ENCODE measurements around the gene FAM110C. TPM values are rescaled to one million over a fixed set of nuclear protein-coding genes. Genes with fewer than 3 reads are reported as not detected.

The FAM110C gene
- total RNA-seq, 1 experiment from 2014 or later: 20.6 TPM

DNA sequence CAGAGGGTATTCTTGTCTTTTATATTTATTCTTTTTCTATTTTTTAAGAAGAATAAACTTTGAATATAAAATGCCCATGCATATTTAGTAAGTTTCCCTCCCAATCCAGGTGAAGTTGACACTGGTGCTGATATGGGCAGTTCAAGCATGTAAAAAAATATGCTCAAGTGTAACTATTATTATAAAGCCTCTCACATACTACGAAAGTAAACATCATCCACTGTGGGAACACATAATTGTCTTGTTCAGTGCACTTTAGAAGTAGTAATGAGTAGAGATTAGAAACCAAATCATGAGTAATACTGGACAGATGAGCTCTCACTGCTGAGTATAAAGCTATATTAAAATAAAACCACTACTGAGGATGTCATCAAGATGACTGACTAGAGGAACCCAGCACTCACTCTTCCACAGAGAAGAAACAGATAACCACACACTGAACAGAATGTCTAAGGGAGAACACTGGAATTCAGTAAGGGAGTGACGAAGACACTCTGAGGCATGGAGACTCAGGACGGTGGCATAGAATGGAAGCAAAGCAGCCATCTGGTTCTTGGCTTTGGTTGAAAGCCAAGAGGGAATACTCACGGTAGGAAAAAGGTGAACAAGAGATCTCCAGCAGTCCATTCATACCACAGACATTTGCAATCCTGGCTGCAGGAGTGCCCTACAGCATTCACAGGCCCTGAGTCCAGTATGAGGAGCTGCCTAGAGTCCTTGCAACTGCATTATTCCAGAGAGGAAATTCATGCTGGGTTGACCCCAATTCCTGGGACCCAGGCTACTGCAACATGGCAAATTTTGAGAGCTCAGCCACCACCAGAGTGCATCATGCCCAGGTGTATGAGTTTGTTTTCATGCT lies 9.5 kb upstream of the FAM110C start:
- TF ChIP-seq CTCF (IDR thresholded peaks at IDR 0.05; ENCODE audit: unreplicated experiment): no peak
- no TSS peak for BruUV-seq (replicated peaks)
- no peak for DNase-seq
- H3K27ac Mint-ChIP-seq (ENCODE audit: unreplicated experiment): no peak overlapping the region
- no peak overlapping the region for H3K4me3 Mint-ChIP-seq (ENCODE audit: low read depth, unreplicated experiment)
- no peaks in the 10 kb centered on the region for H3K4me1 Mint-ChIP-seq (ENCODE audit: low read depth, unreplicated experiment)
- CTCF ChIA-PET: no interaction called here
- intact Hi-C loops (cut with micrococcal nuclease; ENCODE audit: unreplicated experiment): no loop called here
- peaks cover 5% of the 10 kb centered on the region for H3K36me3 Mint-ChIP-seq (ENCODE audit: insufficient read depth, unreplicated experiment)
- H3K9me3 Mint-ChIP-seq (ENCODE audit: low read depth, unreplicated experiment): peaks cover 11% of the 10 kb centered on the region
- H3K27me3 Mint-ChIP-seq (ENCODE audit: unreplicated experiment): no peaks in the 10 kb centered on the region

- peaks cover 7% of the 10 kb centered on the region for H3K9me3 Mint-ChIP-seq (ENCODE audit: low read depth, unreplicated experiment)
- no peak for TF ChIP-seq CTCF (IDR thresholded peaks at IDR 0.05; ENCODE audit: unreplicated experiment)
- DNase-seq: no peak
- no peak overlapping the region for H3K4me3 Mint-ChIP-seq (ENCODE audit: low read depth, unreplicated experiment)
- no TSS peak for BruUV-seq (replicated peaks)
- peaks cover 12% of the 10 kb centered on the region for H3K36me3 Mint-ChIP-seq (ENCODE audit: insufficient read depth, unreplicated experiment)
- no peak overlapping the region for H3K27ac Mint-ChIP-seq (ENCODE audit: unreplicated experiment)
- no peaks in the 10 kb centered on the region for H3K27me3 Mint-ChIP-seq (ENCODE audit: unreplicated experiment)
- CTCF ChIA-PET: no interaction called here
- H3K4me1 Mint-ChIP-seq (ENCODE audit: low read depth, unreplicated experiment): peaks cover 19% of the 10 kb centered on the region
- intact Hi-C loops (cut with micrococcal nuclease; ENCODE audit: unreplicated experiment): no loop called here
Observed at GRCh38 chr2:51613-52012, 5.3 kb upstream of the FAM110C start.

DNA sequence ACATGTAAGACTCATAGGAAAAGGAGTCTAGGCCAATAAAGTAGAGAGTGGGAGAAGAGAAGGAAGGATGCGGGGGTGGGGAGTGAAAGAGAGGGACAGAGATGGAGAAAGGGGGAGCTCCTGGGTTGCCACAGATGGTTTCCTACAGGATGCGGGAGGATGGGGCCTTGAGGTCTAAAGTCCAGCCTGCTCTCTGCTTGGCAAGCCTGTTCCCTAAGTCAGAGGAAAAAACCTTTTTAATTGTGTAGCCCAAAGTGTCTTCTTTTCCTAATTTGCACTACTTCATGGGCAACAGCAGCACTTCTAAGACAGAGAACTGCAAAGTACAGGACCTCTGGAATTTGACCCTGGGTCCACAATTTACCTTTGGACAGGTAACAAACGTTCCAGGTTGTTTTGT lies 1.4 kb upstream of the FAM110C start:
- intact Hi-C loops (cut with micrococcal nuclease; ENCODE audit: unreplicated experiment): loop anchor here (1.0 kb wide), 1 partner anchor 23 kb away; no protein-coding TSS in a partner anchor
- H3K27ac Mint-ChIP-seq (ENCODE audit: unreplicated experiment): peak overlapping the region; percentile 95
- TF ChIP-seq CTCF (IDR thresholded peaks at IDR 0.05; ENCODE audit: unreplicated experiment): no peak
- peak overlapping the region; percentile 76 for H3K4me3 Mint-ChIP-seq (ENCODE audit: low read depth, unreplicated experiment)
- H3K27me3 Mint-ChIP-seq (ENCODE audit: unreplicated experiment): no peaks in the 10 kb centered on the region
- peaks cover 48% of the 10 kb centered on the region for H3K36me3 Mint-ChIP-seq (ENCODE audit: insufficient read depth, unreplicated experiment)
- DNase-seq: peak; percentile 38
- no peaks in the 10 kb centered on the region for H3K9me3 Mint-ChIP-seq (ENCODE audit: low read depth, unreplicated experiment)
- H3K4me1 Mint-ChIP-seq (ENCODE audit: low read depth, unreplicated experiment): peaks cover 34% of the 10 kb centered on the region
- CTCF ChIA-PET: interaction anchor here (1.0 to 1.3 kb wide), 2 partner anchors 67 to 95 kb away, joined by 3 to 4 read pairs; no protein-coding TSS in a partner anchor
- BruUV-seq (replicated peaks): no TSS peak

GRCh38 chr2:47346-47725 lies 1.0 kb upstream of the FAM110C start:
- Mint-ChIP-seq H3K36me3 (ENCODE audit: insufficient read depth, unreplicated experiment) (peaks cover 52% of the 10 kb centered on the region), H3K27me3 (ENCODE audit: unreplicated experiment) (no peaks in the 10 kb centered on the region), H3K4me3 (ENCODE audit: low read depth, unreplicated experiment) (peak overlapping the region; percentile 76), H3K4me1 (ENCODE audit: low read depth, unreplicated experiment) (peaks cover 37% of the 10 kb centered on the region), H3K27ac (ENCODE audit: unreplicated experiment) (peak overlapping the region; percentile 95), H3K9me3 (ENCODE audit: low read depth, unreplicated experiment) (no peaks in the 10 kb centered on the region)
- DNase-seq: no peak
- CTCF ChIA-PET: interaction anchor here (1.0 to 1.3 kb wide), 3 partner anchors 14 to 95 kb away, joined by 3 to 4 read pairs (median 4); no protein-coding TSS in a partner anchor
- TF ChIP-seq CTCF (IDR thresholded peaks at IDR 0.05; ENCODE audit: unreplicated experiment): no peak
- BruUV-seq (replicated peaks): TSS peak; percentile 98
- intact Hi-C loops (cut with micrococcal nuclease; ENCODE audit: unreplicated experiment): loop anchor here (1.0 kb wide), 1 partner anchor 23 kb away; no protein-coding TSS in a partner anchor
